Stimulated activated CD4-positive, alpha-beta T cell treated with anti-CD3 and anti-CD28 coated beads, Interleukin-15, amount 100 ng/mL, for 1 hour (primary cell): ENCODE data around the gene NLGN4Y.

ENCODE experiments used
- DNase-seq, 2 donors: peaks; one replicate each; pipeline ENCODE4 v3.0.0-alpha.2; 2020; ENCODE audit warnings: low read depth in 1 of 2, low spot score in 1 of 2

Gene NLGN4Y

DNA sequence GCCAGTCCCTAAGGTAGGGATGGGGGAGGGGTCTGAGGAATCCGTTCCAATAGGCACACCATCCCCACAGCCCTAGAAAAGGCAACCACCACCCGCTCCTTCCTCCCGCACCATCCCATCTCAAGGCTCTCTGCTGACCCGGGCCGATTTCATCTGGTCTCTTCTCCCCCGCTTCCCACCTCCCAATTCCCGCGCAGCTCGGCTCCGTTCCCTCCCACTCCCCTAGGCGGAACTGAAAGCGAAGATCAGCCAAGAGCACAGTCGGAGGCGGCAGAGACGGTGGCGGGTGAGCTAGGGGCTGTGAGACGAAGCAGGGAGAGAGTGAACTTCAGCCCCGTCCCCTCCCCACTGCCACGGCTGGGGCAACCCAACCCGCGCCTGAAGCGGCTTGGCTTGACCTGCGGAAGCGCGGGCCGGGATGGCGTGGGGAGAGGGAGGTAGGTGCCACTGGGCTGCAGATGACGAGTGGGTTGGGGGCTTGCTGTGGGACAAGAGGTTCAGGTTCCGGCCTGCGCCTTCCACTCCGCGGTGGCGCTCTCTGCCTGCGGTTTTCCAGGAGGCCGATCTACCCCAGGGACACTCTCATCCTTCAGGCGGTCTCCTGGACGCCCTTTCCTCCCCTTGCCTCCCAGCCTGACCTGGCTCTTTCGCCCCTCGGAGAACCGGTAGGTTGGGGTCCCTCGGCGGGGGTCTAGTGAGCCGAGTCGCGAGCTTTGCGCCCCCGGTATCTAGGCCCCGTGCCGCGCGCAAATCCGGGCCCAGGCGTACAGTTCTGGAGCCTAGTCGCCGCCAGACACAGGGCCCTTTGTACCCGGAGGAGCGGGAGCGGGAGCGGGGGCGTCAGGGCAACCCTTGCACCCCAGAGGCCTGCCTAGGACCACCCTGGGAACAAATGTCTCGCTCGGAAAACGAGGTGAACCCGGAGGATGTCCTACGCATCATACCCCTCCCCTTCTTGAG, at the start of gene NLGN4Y:
Gene NLGN4Y, plus strand, starts transcription at position 258 of the 960 bp plus-strand sequence. CDS start 97,591 bp downstream, outside the sequence.
- DNase-seq = peak in 1 of 2 donors; percentile 3

GRCh38 chrY:14485935-14486334, 38.4 kb upstream of the NLGN4Y start:
- no peak for DNase-seq

DNA sequence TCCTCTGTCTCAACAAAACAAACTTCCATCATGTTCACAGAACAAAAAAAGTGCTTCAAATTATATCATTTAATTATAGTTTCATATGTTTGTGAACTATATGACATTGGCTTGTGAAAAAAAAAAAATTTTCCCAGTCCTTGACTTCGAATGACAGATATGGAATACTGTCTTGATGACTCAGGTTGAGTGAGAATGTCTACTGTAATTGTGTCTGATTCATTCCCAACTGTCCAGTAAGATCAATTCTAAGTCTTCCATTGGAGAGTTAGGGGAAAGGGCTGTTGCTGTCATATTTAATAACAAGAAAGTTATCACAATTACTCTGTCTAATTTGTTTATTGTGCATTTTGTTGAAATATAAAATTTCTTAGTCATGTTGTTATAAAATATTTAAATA, 34.1 kb upstream of the NLGN4Y start:
- no peak for DNase-seq

GRCh38 chrY:14498071-14498470, 26.3 kb upstream of the NLGN4Y start:
- no peak for DNase-seq

GRCh38 chrY:14504592-14504991, 19.7 kb upstream of the NLGN4Y start:
- no peak for DNase-seq

DNA sequence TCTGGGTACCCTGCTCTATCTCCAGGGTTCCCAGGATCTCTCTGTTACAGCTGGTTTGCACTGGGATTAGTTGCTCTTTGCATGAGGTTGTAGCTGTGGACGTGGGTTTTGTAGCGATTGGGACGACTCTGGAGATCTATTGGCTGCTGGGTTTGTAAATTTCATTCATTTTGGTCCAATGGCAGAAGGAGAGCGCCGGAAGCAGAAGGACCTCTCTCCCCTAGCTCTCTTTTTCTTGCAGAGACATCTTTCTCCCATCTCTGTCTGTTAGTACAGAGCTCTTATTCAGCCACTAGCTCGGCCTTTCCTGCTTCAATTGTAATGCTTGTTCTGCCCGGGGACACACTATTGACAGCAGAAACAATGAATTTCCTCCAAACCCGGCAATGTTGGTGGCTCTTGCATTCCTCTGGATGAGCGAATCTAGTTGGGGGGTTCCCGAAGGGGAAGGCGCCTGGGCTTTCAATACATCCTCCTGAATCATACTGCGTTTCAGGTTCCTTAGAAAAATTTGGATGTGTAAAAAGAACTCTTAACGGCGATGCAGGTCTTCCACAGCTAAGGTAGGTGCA, 1.9 kb upstream of the NLGN4Y start:
- no peak for DNase-seq

GRCh38 chrY:14523491-14524271, 648 bp upstream of the NLGN4Y start:
- DNase-seq = no peak

- DNase-seq = no peak
Observed at GRCh38 chrY:14525315-14525714, 986 bp downstream of the NLGN4Y start.

GRCh38 chrY:14528361-14528760, 4.0 kb downstream of the NLGN4Y start:
- no peak for DNase-seq

DNA sequence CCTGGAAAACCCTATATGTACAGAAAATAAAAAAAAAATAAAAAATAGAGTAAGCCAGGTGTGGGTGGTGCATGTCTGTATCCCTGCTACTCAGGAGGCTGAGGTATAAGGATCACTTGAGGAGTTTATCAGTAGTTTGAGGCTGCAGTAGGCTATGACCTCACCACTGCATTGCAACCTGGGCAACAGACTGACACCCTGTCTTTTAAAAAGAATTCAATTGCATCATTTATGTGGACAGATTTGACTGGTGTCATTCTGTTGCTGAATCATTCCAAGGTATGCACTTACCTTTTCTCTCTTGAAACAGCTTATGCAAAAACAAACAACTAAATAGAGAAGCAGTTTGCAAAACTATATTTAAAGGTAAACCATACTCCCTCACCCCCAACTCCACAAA, 12.4 kb downstream of the NLGN4Y start:
- DNase-seq = no peak

DNA sequence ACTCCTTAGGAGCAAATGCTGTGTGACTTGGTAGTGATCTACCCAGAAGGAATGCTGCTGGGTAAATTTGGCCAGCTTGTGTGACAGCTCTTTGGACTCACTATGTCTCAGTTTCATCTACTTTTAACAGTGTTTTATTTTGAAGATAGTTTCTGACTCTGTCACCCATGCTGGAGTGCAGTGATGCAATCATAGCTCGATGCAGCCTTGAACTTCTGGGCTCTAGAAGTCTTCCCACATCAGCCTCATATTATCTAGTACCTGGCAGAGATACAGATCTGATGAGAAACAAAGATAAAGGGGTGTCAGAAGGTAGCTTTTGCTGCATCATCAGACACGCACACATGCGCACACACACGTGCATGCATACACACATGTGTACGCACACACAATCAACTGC, 19.2 kb downstream of the NLGN4Y start:
- no peak for DNase-seq

DNA sequence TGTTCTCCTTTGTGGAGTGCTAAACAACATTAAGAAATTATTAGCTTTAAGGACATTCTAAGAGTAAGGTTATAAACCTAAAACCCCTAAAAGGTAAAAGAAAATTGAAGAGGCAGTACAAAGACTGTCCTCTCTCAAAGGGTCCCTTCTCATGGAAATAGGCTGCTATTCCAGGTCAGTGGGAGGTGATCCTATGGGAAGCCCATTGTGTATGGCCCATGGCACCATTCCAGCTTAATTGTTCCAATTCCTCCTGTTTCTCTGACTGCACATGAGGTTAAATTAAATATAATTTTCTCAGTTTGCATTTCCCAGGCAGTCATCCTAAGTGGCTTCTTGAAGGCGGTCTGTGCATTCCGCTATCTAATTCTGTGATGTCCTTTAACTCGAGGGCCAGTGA, 57.0 kb downstream of the NLGN4Y start:
- DNase-seq = no peak

- DNase-seq = no peak
Observed at GRCh38 chrY:14586725-14587124, 62.4 kb downstream of the NLGN4Y start.

DNA sequence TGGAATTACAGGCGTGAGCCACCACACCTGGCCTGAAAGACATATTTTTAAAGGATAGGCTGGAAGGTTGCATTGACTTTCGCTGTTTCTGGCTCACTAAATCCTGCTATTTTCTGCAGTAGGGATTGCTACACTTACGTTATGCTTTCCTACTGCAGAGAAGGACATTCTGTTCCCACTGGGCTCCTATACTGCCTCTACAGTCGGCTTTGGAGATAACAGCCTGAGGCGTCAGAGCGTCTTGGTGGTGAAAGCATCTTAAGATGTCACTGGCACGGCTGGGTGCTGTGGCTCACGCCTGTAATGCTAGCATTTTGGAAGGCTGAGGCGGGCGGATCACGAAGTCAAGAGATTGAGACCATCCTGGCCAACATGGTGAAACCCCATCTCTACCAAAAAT, 77.0 kb downstream of the NLGN4Y start:
- DNase-seq = no peak

DNA sequence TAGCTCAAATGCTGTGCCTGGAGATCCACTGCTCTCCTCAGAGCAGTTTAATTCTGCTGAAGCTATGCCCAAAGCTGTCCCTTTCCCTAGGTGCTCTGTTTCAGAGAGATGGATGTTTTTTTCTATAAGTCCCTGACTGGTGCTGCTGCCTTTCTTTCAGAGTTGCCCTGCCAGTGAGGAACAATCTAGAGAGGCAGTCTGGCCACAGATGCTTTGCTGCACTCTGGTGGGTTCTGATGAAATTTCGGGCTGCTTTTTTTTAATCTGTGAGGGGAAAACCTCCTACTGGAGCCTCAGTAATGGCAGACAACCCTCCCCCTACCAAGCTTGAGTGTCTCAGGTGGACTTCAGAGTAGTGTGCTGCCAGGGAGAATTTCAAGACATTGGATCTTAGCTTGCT, 93.3 kb downstream of the NLGN4Y start:
- no peak for DNase-seq

DNA sequence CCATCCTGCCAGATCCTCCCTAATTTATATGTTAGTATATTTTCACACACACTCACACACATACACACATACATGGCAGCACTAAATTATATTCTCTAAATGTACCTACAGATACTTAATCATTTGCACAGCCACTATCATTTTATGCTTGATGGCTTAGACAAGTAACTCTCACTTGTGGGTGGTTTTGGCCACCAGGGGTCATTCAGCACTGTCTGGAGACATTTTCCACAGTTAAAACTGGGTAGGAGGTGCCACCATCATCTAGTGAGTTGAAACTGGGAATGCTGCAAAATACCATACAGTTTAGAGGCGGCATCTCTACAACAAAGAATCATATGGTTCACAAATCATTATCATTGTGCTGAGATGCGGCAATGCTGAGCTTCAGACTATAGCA, 94.2 kb downstream of the NLGN4Y start:
- DNase-seq = no peak

DNA sequence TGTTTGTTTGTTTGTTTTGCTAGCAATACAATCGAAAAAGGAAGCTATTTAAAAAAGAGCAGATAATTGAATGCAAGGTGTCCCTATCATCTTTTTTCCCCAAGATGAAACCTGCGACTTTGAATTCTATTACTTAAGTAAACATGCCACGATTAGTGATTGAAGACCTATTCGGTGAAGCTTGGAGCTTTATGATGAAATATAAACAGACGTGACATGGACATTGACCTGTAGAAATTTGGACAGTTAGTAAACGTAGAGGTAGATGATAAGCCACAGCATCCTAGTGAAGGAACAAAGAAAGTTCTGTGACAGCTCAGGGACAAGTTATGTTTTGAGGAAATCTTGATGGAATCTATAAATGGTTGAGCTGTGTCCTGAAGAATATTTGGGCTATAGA, 103.9 kb downstream of the NLGN4Y start:
- no peak for DNase-seq

- DNase-seq = no peak
Observed at GRCh38 chrY:14631676-14632075, 107.3 kb downstream of the NLGN4Y start.

DNA sequence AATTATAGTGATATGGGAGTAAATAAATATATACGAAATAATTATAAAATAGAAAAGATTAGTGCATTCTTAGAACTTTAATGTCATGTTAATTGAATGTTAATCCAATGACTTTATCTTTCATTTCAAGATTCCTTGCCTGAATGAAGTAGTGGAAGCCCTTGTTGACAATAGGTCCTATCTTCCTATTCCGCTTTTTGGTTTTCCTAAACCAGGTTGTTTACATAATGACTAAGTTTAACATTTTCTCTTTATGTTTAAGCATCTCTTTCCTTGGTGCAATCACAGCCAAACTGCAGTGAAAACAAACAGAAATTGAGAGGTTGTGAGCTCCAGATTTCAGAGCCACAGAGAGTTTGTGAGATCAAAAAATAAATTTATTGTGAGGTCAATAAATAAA, 109.4 kb downstream of the NLGN4Y start:
- DNase-seq = no peak

GRCh38 chrY:14634954-14635353, 110.6 kb downstream of the NLGN4Y start:
- DNase-seq = no peak

DNA sequence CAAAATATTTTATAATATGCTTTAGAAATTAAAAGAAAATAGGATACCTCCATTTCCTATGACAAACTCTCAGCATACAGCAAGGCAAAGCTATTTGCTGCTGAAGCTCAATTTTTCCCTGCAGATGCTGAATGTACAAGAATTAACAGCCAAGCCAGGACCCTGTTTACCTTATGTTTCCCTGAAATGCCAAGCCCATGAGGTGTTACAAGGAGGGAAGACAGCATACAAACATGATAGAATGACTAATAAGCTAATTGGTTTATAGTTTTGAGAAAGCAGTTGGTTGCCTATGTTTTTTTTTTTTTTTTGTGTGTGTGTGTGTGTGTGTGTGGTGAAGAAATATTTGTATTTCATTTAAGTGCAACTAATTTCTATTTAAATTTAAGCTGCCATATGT, 113.2 kb downstream of the NLGN4Y start:
- DNase-seq = no peak

DNA sequence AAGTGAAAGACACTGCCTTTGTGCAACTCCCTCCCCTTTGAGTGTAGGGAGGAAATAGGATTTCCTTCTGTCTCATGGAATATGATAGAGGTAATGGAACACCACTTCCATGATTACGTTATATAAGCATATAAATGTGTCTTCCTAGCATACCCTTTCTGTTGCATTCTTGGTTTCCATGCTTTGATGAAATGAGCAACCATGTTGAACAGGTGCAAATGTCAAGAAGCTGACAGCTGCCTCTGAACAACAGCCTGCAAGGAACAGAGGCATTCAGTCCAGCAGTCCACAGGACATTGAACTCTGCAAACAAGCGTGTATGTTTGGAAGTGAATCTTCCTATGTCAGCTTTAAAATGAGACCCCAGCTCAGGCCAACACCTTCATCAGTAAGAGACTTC, 117.5 kb downstream of the NLGN4Y start:
- no peak for DNase-seq
